H1 (cell line): ENCODE results near the gene PDZD4. TPM values are rescaled to one million over a fixed set of nuclear protein-coding genes. Genes with fewer than 3 reads are reported as not detected.

ENCODE experiments used
- CTCF ChIA-PET: fragments of 300-600 bp; sonication (Branson Sonifier 250); formaldehyde crosslinking; loops from one replicate; lab custom pipeline; 2021; ENCODE audit not compliant: partially characterized antibody; lab: Charles Lee
- POLR2A ChIA-PET: fragments of 300-600 bp; sonication (Branson Sonifier 250); formaldehyde crosslinking; loops from one replicate; lab custom pipeline; 2021; ENCODE audit warnings: inconsistent platforms; ENCODE audit not compliant: partially characterized antibody; lab: Charles Lee
- DNase-seq, 2 experiments: peaks; one replicate each; pipeline versions ENCODE4 v3.0.0 to v3.0.0-alpha.2; 2010 to 2022; ENCODE audit warnings: low spot score in 2 of 2, low read depth in 1 of 2, mixed read lengths in 1 of 2
- FAIRE-seq: peaks from 2 replicates; lab custom pipeline; 2011; peaks lifted over from hg19 to GRCh38; lab: Jason Lieb, UNC
- H2AFZ ChIP-seq: 2 replicates; pipeline ENCODE4 v1.8.1; 2012; ENCODE audit warnings: low read length, inconsistent platforms
- H2AK5ac ChIP-seq: 2 replicates; pipeline ENCODE4 v1.6.1; 2013; ENCODE audit warnings: low read depth, low read length
- H2BK120ac ChIP-seq: replicated peaks from 2 replicates; pipeline ENCODE3; 2013; ENCODE audit warnings: low read depth, low read length, inconsistent platforms
- H2BK12ac ChIP-seq: 2 replicates; pipeline ENCODE4 v1.6.1; 2013; ENCODE audit warnings: low read depth, low read length
- H2BK15ac ChIP-seq: 2 replicates; pipeline ENCODE4 v1.6.1; 2013; ENCODE audit warnings: low read length
- H2BK20ac ChIP-seq: 2 replicates; pipeline ENCODE4 v1.6.1; 2013; ENCODE audit warnings: low read length
- H2BK5ac ChIP-seq: 2 replicates; pipeline ENCODE4 v1.6.1; 2013; ENCODE audit warnings: low read depth, low read length
- H3K14ac ChIP-seq: 2 replicates; pipeline ENCODE4 v1.6.1; 2013; ENCODE audit warnings: inconsistent platforms; ENCODE audit not compliant: insufficient read length
- H3K18ac ChIP-seq: 2 replicates; pipeline ENCODE4 v1.6.1; 2013; ENCODE audit warnings: low read length; ENCODE audit errors: extremely low read depth
- H3K23ac ChIP-seq: 2 replicates; pipeline ENCODE4 v1.6.1; 2013; ENCODE audit warnings: inconsistent platforms; ENCODE audit not compliant: insufficient read length
- H3K23me2 ChIP-seq: 2 replicates; pipeline ENCODE4 v1.6.1; 2013; ENCODE audit warnings: low read depth, low read length
- H3K27ac ChIP-seq: 2 replicates; pipeline ENCODE4 v1.6.1; 2011; ENCODE audit warnings: low read depth, low read length, inconsistent platforms
- H3K27me3 ChIP-seq, 4 experiments: replicated peaks in 1 of 4; 1 replicate in 1 of 4; 2 replicates in 3 of 4; pipeline versions ENCODE4 v1.6.1 to v1.8.1; 2011 to 2013; ENCODE audit warnings: low read length in 3 of 4, mild to moderate bottlenecking in 3 of 4, inconsistent platforms in 2 of 4, mixed read lengths in 2 of 4, moderate library complexity in 1 of 4; ENCODE audit not compliant: control insufficient read depth in 3 of 4, insufficient read depth in 3 of 4; ENCODE audit errors: extremely low read depth in 1 of 4
- H3K36me3 ChIP-seq, 4 experiments: 2 replicates each; pipeline versions ENCODE4 v1.6.1 to v1.8.1; 2011 to 2013; ENCODE audit warnings: mild to moderate bottlenecking in 4 of 4, low read length in 3 of 4, moderate library complexity in 2 of 4, control low read depth in 1 of 4, inconsistent platforms in 1 of 4; ENCODE audit not compliant: insufficient read depth in 4 of 4, control insufficient read depth in 2 of 4
- H3K4ac ChIP-seq: replicated peaks from 2 replicates; pipeline ENCODE3; 2013; ENCODE audit warnings: low read length, low read depth, mixed read lengths, inconsistent platforms; ENCODE audit not compliant: insufficient read length
- H3K4me1 ChIP-seq, 4 experiments: replicated peaks in 1 of 4; 1 replicate in 1 of 4; 2 replicates in 3 of 4; pipeline versions ENCODE4 v1.6.1 to v1.8.1; 2011 to 2013; ENCODE audit warnings: low read length in 3 of 4, inconsistent platforms in 2 of 4, mixed read lengths in 1 of 4; ENCODE audit not compliant: insufficient read depth in 4 of 4, control insufficient read depth in 3 of 4
- H3K4me2 ChIP-seq, 2 experiments: 2 replicates each; pipeline versions ENCODE4 v1.6.1 to v1.8.1; 2011 to 2013; ENCODE audit warnings: low read depth in 2 of 2, low read length in 2 of 2, control low read depth in 1 of 2, inconsistent platforms in 1 of 2, mild to moderate bottlenecking in 1 of 2; ENCODE audit not compliant: insufficient read depth in 1 of 2
- H3K4me3 ChIP-seq, 4 experiments: fragments of 200-600, 300-600 bp in 1 of 4; sonication (generic), shearing (Covaris generic), sonication (Bioruptor Twin) in 1 of 4; 2 replicates each; pipeline versions ENCODE4 v1.5.1 to v1.8.1; 2011 to 2016; ENCODE audit warnings: low read length in 4 of 4, low read depth in 3 of 4, control low read depth in 2 of 4, inconsistent platforms in 2 of 4, mild to moderate bottlenecking in 2 of 4, mixed read lengths in 1 of 4, moderate library complexity in 1 of 4; ENCODE audit not compliant: insufficient read depth in 2 of 4; ENCODE audit errors: extremely low read depth in 1 of 4
- H3K56ac ChIP-seq: replicated peaks from 2 replicates; pipeline ENCODE3; 2013; ENCODE audit warnings: low read depth, mild to moderate bottlenecking, mixed read lengths, low read length, inconsistent platforms; ENCODE audit not compliant: insufficient read length
- H3K79me1 ChIP-seq: 2 replicates; pipeline ENCODE4 v1.6.1; 2013; ENCODE audit warnings: low read depth, low read length, control low read depth
- H3K79me2 ChIP-seq, 2 experiments: 2 replicates each; pipeline versions ENCODE4 v1.6.1 to v1.8.1; 2012 to 2013; ENCODE audit warnings: low read length in 2 of 2, mild to moderate bottlenecking in 2 of 2, inconsistent platforms in 1 of 2; ENCODE audit not compliant: insufficient read depth in 2 of 2, control insufficient read depth in 1 of 2
- H3K9ac ChIP-seq, 4 experiments: replicated peaks in 1 of 4; 1 replicate in 1 of 4; 2 replicates in 3 of 4; pipeline versions ENCODE4 v1.6.1 to v1.8.1; 2011 to 2013; ENCODE audit warnings: low read depth in 3 of 4, low read length in 3 of 4, control low read depth in 2 of 4, mild to moderate bottlenecking in 2 of 4, moderate library complexity in 2 of 4, inconsistent platforms in 1 of 4; ENCODE audit errors: extremely low read depth in 1 of 4
- H3K9me3 ChIP-seq, 2 experiments: 2 replicates each; pipeline versions ENCODE4 v1.6.1 to v1.8.1; 2012 to 2013; ENCODE audit warnings: mild to moderate bottlenecking in 2 of 2, moderate library complexity in 2 of 2, control low read depth in 1 of 2, inconsistent platforms in 1 of 2, low read depth in 1 of 2, low read length in 1 of 2, mixed read lengths in 1 of 2; ENCODE audit not compliant: insufficient read depth in 2 of 2
- H4K20me1 ChIP-seq, 2 experiments: replicated peaks in 1 of 2; 2 replicates each; pipeline versions ENCODE3 to v1.8.1; 2011 to 2013; ENCODE audit warnings: inconsistent platforms in 2 of 2, low read length in 2 of 2, mild to moderate bottlenecking in 1 of 2; ENCODE audit not compliant: insufficient read depth in 2 of 2, control insufficient read depth in 1 of 2
- H4K5ac ChIP-seq: 2 replicates; pipeline ENCODE4 v1.6.1; 2013; ENCODE audit warnings: low read length, low read depth, mixed read lengths, inconsistent platforms; ENCODE audit not compliant: insufficient read length
- H4K8ac ChIP-seq: 2 replicates; pipeline ENCODE4 v1.8.0; 2013; ENCODE audit warnings: mild to moderate bottlenecking, moderate library complexity, low read length, inconsistent platforms; ENCODE audit not compliant: insufficient read depth; ENCODE audit errors: extremely low read depth
- H4K91ac ChIP-seq: replicated peaks from 2 replicates; pipeline ENCODE3; 2013; ENCODE audit warnings: low read length, mixed read lengths, inconsistent platforms; ENCODE audit not compliant: insufficient read length
- CBX5 ChIP-seq: fragments of 300-800, 300-1000 bp; sonication (generic); IDR thresholded peaks from 2 replicates; pipeline ENCODE4 v1.7.1; 2016; ENCODE audit warnings: antibody characterized with exemption, low read length, low read depth
- CHD2 ChIP-seq: IDR thresholded peaks from 2 replicates; pipeline ENCODE4 v1.6.1; 2012; ENCODE audit warnings: low read length, improper control_type of control experiment
- CTBP2 ChIP-seq: IDR thresholded peaks from 2 replicates; pipeline ENCODE4 v1.7.0; 2011; ENCODE audit warnings: borderline replicate concordance, mild to moderate bottlenecking, moderate library complexity, mixed read lengths, low read length; ENCODE audit not compliant: insufficient read depth, insufficient read length
- CTCF ChIP-seq, 3 experiments: IDR thresholded peaks; 1 replicate in 2 of 3; 2 replicates in 1 of 3; pipeline versions ENCODE4 v1.5.1 to v1.6.1; 2011; ENCODE audit warnings: low read length in 3 of 3, mild to moderate bottlenecking in 3 of 3, inconsistent platforms in 2 of 3, low read depth in 1 of 3, moderate library complexity in 1 of 3; ENCODE audit not compliant: insufficient read depth in 1 of 3; ENCODE audit errors: control extremely low read depth in 1 of 3
- JUND ChIP-seq: IDR thresholded peaks from 2 replicates; pipeline ENCODE4 v1.6.1; 2011; ENCODE audit warnings: mild to moderate bottlenecking, improper control_type of control experiment, low read length
- KDM5A ChIP-seq: fragments of 200-600 bp; IDR thresholded peaks from 2 replicates; pipeline ENCODE4 v1.7.1; 2012; ENCODE audit warnings: mild to moderate bottlenecking, low read length, inconsistent platforms, mixed read lengths
- MAX ChIP-seq: IDR thresholded peaks from 2 replicates; pipeline ENCODE4 v1.6.1; 2012; ENCODE audit warnings: inconsistent platforms
- RNF2 ChIP-seq: fragments of 200-900, 300-1000 bp; sonication (generic); IDR thresholded peaks from 2 replicates; pipeline ENCODE4 v1.7.1; 2016; ENCODE audit warnings: borderline replicate concordance, low read depth, mild to moderate bottlenecking, antibody characterized with exemption, low read length; ENCODE audit not compliant: poor library complexity, severe bottlenecking; ENCODE audit errors: missing control alignments
- SIRT6 ChIP-seq: IDR thresholded peaks from one replicate; pipeline ENCODE4 v1.7.1; 2012; ENCODE audit warnings: low read length, inconsistent platforms
- TAF1 ChIP-seq: IDR thresholded peaks from 2 replicates; pipeline ENCODE4 v1.6.1; 2011; ENCODE audit warnings: mild to moderate bottlenecking, low read depth, low read length
- YY1 ChIP-seq: IDR thresholded peaks from 2 replicates; pipeline ENCODE4 v1.6.1; 2011; ENCODE audit warnings: low read depth, mild to moderate bottlenecking, low read length
- WGBS, 2 experiments: shearing (Covaris generic) in 1 of 2; methylation state at CpG; one replicate each; pipeline versions ENCODE4 v1.1.6 to v1.1.7; 2013 to 2015; ENCODE audit warnings: low lambda C conversion rate in 2 of 2, mixed read lengths in 2 of 2, inconsistent platforms in 1 of 2, low coverage in 1 of 2, missing lambda C conversion rate in 1 of 2; ENCODE audit not compliant: insufficient replicate concordance in 2 of 2, insufficient coverage in 1 of 2, insufficient read length in 1 of 2; ENCODE audit errors: extremely low coverage in 1 of 2, missing lambda C conversion rate in 1 of 2; 5-methylcytosine and 5-hydroxymethylcytosine counted together
- polyA plus RNA-seq, 7 experiments: library from polyadenylated mRNA; depleted of rRNA in 3 of 7; stranded (reverse) in 5 of 7; unstranded in 2 of 7; fragments of >200 nt in 5 of 7; fragments of 200-250 nt in 2 of 7; gene quantifications; 1 replicate in 5 of 7; 2 replicates in 1 of 7; 4 replicates in 1 of 7; pipeline versions ENCODE4 v1.2.1 to v1.2.3, GENCODE V29; 2011 to 2013; ENCODE audit warnings: missing spikeins in 2 of 7, mixed read lengths in 2 of 7
- total RNA-seq: library from RNA; stranded (reverse); fragmentation: NEBNext Ultra II Directional; extraction: Animal tissue kit (Norgen Biotek cat#: 25700); gene quantifications from 2 replicates; pipeline ENCODE4 v1.2.1, GENCODE V29; 2021

PDZD4 gene
- total and polyA plus RNA-seq, 2 of the 8 experiments (the other 6 are each of a cell fraction or from before 2014, with no cell fraction given), result 45.8 to 169 TPM

GRCh38 chrX:153836921-153837320 lies 6.6 kb upstream of the PDZD4 start:
- Histone ChIP-seq H3K36me3 (no peaks in the 10 kb centered on the region), H3K27me3 (peaks cover 0 to 4% (median 2%) of the 10 kb centered on the region in 4 experiments; a peak in 3 of 7 replicates), H3K18ac (no peak overlapping the region), H3K4ac (no peak overlapping the region), H3K79me2 (no peaks in the 10 kb centered on the region), H3K27ac (no peak overlapping the region), H2BK15ac (no peak overlapping the region), H4K91ac (no peak overlapping the region), H3K23me2 (no peaks in the 10 kb centered on the region), H3K14ac (no peak overlapping the region), H3K9ac (no peak overlapping the region), H3K4me3 (no peak overlapping the region), H2BK120ac (no peak overlapping the region), H2BK12ac (no peak overlapping the region), H3K9me3 (no peaks in the 10 kb centered on the region), H2BK5ac (no peak overlapping the region), H4K8ac (no peak overlapping the region), H4K5ac (no peak overlapping the region), H3K56ac (no peak overlapping the region), H2AFZ (no peak overlapping the region), H3K4me2 (no peak overlapping the region), H2BK20ac (no peak overlapping the region), H4K20me1 (no peaks in the 10 kb centered on the region), H2AK5ac (no peak overlapping the region), H3K4me1 (peaks cover 0 to 3% (median under 1%) of the 10 kb centered on the region in 4 experiments; a peak in 1 of 7 replicates), H3K23ac (no peak overlapping the region), H3K79me1 (no peaks in the 10 kb centered on the region)
- POLR2A ChIA-PET, result interaction anchor here (1.2 kb wide), 1 partner anchor 134 kb away, joined by 3 read pairs; the partner anchor contains the start of gene HCFC1
- DNase-seq, result no peak
- 94% methylated on average over 6 of the region's 6 CpGs; no CpG with 5 or more reads in 1 of the 2 experiments for WGBS, 2 experiments
- CTCF ChIA-PET, result interaction anchor here (0.9 kb wide), 1 partner anchor 17 kb away, joined by 3 read pairs; no protein-coding TSS in a partner anchor
- no peak for FAIRE-seq
- TF ChIP-seq JUND, result no peak
- no peak for TF ChIP-seq KDM5A
- no peak for TF ChIP-seq TAF1
- no peak for TF ChIP-seq RNF2
- TF ChIP-seq CHD2, result no peak
- TF ChIP-seq CTCF (IDR thresholded peaks at IDR 0.05; ENCODE audit: control extremely low read depth in 1 of 3, insufficient read depth in 1 of 3, low read depth in 1 of 3, low read length in 3 of 3), result no peak
- no peak for TF ChIP-seq CTBP2
- no peak for TF ChIP-seq YY1
- no peak for TF ChIP-seq CBX5
- no peak for TF ChIP-seq MAX
- TF ChIP-seq SIRT6, result no peak
